Loucy (cell line): ENCODE measurements around the gene RNF26.

Source experiments
- EZH2phosphoT487 ChIP-seq: fragments of 200-600 bp; IDR thresholded peaks from 2 replicates; pipeline ENCODE4 v1.6.1; 2018; ENCODE audit warnings: antibody characterized with exemption, mild to moderate bottlenecking, moderate library complexity, borderline replicate concordance
- TF ChIP-seq, protein P1 (sequence below): fragments of 200-600 bp; sonication (generic); conservative IDR thresholded peaks from 2 replicates; pipeline ENCODE4 v1.5.1; 2014; ENCODE audit warnings: mild to moderate bottlenecking, antibody characterized with exemption, low read length

DNA sequence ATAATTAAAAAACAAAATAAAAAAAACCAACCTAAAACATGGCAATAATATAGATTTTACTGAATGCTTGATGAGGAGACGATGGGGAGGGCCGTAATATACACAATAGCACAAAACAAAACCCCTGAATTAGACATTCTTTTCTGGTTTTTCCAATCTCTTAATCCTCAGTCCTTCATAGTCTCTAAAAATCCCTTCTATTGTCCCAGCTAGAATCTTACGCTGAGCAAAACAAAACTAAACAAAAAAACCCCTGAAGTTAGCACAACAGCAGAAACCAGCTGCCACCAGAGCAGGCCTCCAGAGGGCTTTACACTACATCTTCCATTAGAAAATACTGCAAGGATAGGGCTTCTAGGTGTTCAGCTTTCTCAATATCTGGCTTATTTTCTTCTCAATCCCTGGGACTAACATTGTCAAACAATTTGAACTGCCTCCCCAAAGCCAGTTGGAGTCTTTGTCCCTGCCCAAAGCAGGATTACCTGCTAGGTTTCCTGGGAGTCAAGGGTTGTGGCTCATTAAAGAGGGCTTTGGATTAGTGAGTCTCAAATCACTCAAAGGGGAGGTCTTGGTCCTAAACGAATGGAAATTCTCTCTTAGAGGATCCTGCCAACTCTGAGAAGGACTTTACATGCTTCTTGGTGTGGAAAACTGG, 2.1 kb upstream of the RNF26 start:
- TF ChIP-seq, protein P1, sequence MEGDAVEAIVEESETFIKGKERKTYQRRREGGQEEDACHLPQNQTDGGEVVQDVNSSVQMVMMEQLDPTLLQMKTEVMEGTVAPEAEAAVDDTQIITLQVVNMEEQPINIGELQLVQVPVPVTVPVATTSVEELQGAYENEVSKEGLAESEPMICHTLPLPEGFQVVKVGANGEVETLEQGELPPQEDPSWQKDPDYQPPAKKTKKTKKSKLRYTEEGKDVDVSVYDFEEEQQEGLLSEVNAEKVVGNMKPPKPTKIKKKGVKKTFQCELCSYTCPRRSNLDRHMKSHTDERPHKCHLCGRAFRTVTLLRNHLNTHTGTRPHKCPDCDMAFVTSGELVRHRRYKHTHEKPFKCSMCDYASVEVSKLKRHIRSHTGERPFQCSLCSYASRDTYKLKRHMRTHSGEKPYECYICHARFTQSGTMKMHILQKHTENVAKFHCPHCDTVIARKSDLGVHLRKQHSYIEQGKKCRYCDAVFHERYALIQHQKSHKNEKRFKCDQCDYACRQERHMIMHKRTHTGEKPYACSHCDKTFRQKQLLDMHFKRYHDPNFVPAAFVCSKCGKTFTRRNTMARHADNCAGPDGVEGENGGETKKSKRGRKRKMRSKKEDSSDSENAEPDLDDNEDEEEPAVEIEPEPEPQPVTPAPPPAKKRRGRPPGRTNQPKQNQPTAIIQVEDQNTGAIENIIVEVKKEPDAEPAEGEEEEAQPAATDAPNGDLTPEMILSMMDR, result no peak
- no peak for TF ChIP-seq EZH2phosphoT487
